K562 (cell line): ENCODE results near the gene THAP5. TPM values are rescaled to one million over a fixed set of nuclear protein-coding genes. Genes with fewer than 3 reads are reported as not detected.

ENCODE experiments used
- BCOR ChIP-seq: fragments of 450-650 bp; IDR thresholded peaks from 2 replicates; pipeline ENCODE4 v1.6.1; 2016
- CBX5 ChIP-seq: IDR thresholded peaks from 2 replicates; pipeline ENCODE4 v1.6.1; 2014; ENCODE audit warnings: low read depth, borderline replicate concordance
- CC2D1A ChIP-seq: fragments of 450-650 bp; IDR thresholded peaks from 2 replicates; pipeline ENCODE4 v1.6.1; 2017; ENCODE audit warnings: mild to moderate bottlenecking
- CHAMP1 ChIP-seq: fragments of 450-650 bp; IDR thresholded peaks from 2 replicates; pipeline ENCODE4 v1.6.1; 2016; ENCODE audit warnings: mild to moderate bottlenecking
- CXXC5 ChIP-seq: fragments of 250-450 bp; sonication (Bioruptor Pico); IDR thresholded peaks from 2 replicates; pipeline ENCODE4 v1.8.0; 2022; ENCODE audit warnings: inconsistent platforms, mild to moderate bottlenecking, moderate library complexity
- EHMT2 ChIP-seq: fragments of 450-650 bp; IDR thresholded peaks from 2 replicates; pipeline ENCODE4 v1.6.1; 2018; ENCODE audit warnings: antibody characterized with exemption
- GATAD2B ChIP-seq: fragments of 450-650 bp; IDR thresholded peaks from 2 replicates; pipeline ENCODE4 v1.6.1; 2017; ENCODE audit warnings: mild to moderate bottlenecking, borderline replicate concordance
- KLF16 ChIP-seq: IDR thresholded peaks from 2 replicates; pipeline ENCODE4 v1.6.1; 2016; ENCODE audit warnings: antibody characterized with exemption
- KLF6 ChIP-seq: fragments of 250-450 bp; sonication (Bioruptor Pico); IDR thresholded peaks from 2 replicates; pipeline ENCODE4 v1.4.0; 2020; ENCODE audit warnings: mild to moderate bottlenecking, moderate library complexity, borderline replicate concordance
- NONO ChIP-seq, 2 experiments: fragments of 200-400 bp in 1 of 2; fragments of 450-650 bp in 1 of 2; formaldehyde crosslinking in 1 of 2; IDR thresholded peaks; 2 replicates each; pipeline ENCODE4 v1.6.1; 2017; ENCODE audit warnings: low read depth in 2 of 2, mild to moderate bottlenecking in 2 of 2, moderate library complexity in 2 of 2, low read length in 1 of 2
- RBBP5 ChIP-seq: fragments of 200-600 bp; sonication (generic); IDR thresholded peaks from 2 replicates; pipeline ENCODE4 v1.6.1; 2012; ENCODE audit warnings: borderline replicate concordance, mild to moderate bottlenecking, low read length, control low read depth, inconsistent platforms; ENCODE audit not compliant: insufficient read depth, poor library complexity, severe bottlenecking
- RNF2 ChIP-seq: sonication (generic); IDR thresholded peaks from 2 replicates; pipeline ENCODE4 v1.6.1; 2016
- SMARCA4 ChIP-seq: fragments of 450-650 bp; IDR thresholded peaks from 2 replicates; pipeline ENCODE4 v1.6.1; 2016
- TAF1 ChIP-seq: IDR thresholded peaks from 2 replicates; pipeline ENCODE4 v1.6.1; 2011; ENCODE audit warnings: mild to moderate bottlenecking, low read length, moderate library complexity; ENCODE audit not compliant: insufficient read depth, control insufficient read depth, severe bottlenecking; ENCODE audit errors: extremely low read depth
- TEAD1 ChIP-seq, 2 experiments: fragments of 450-650 bp in 1 of 2; sonication (generic) in 1 of 2; formaldehyde crosslinking; IDR thresholded peaks; 2 replicates each; pipeline versions ENCODE4 v1.4.0 to v1.8.0; 2020 to 2022; ENCODE audit warnings: mild to moderate bottlenecking in 2 of 2, missing genetic modification reagents in 1 of 2
- TFAP4 ChIP-seq: sonication (generic); formaldehyde crosslinking; IDR thresholded peaks from 2 replicates; pipeline ENCODE4 v1.8.0; 2022; ENCODE audit warnings: missing genetic modification reagents, mild to moderate bottlenecking, moderate library complexity, borderline replicate concordance
- ZBTB11 ChIP-seq, 3 experiments: fragments of 200-800 bp in 1 of 3; fragments of 250-450 bp in 1 of 3; fragments of 450-650 bp in 1 of 3; sonication (Bioruptor Pico) in 1 of 3; sonication (Bioruptor generic) in 1 of 3; formaldehyde crosslinking in 1 of 3; IDR thresholded peaks; 2 replicates each; pipeline versions ENCODE4 v1.6.1 to v1.8.0; 2016 to 2022; ENCODE audit warnings: mild to moderate bottlenecking in 2 of 3, missing genetic modification characterization in 2 of 3, missing compliant biosample characterization in 1 of 3, moderate library complexity in 1 of 3
- ZBTB7A ChIP-seq: IDR thresholded peaks from 2 replicates; pipeline ENCODE4 v1.6.1; 2011; ENCODE audit warnings: low read depth, mild to moderate bottlenecking, low read length, moderate library complexity, borderline replicate concordance; ENCODE audit not compliant: control insufficient read depth
- ZNF395 ChIP-seq: fragments of 200-800 bp; sonication (Bioruptor generic); IDR thresholded peaks from 2 replicates; pipeline ENCODE4 v1.6.1; 2017; ENCODE audit warnings: missing genetic modification characterization, missing compliant biosample characterization
- polyA plus RNA-seq, 8 experiments: library from polyadenylated mRNA; depleted of rRNA in 4 of 8; stranded (reverse) in 5 of 8; unstranded in 3 of 8; fragments of >200 nt; fragmentation: Nextera tagmentation in 2 of 8; fragmentation: Illumina TruSeq in 1 of 8; extraction: Ambion mirVana in 2 of 8; extraction: Trizol in 1 of 8; gene quantifications; 2 replicates each; pipeline versions ENCODE4 v1.2.1 to v1.2.3, GENCODE V29; 2011 to 2014; ENCODE audit warnings: inconsistent platforms in 1 of 8, missing spikeins in 1 of 8
- total RNA-seq, 7 experiments: library from RNA; depleted of rRNA in 6 of 7; stranded (reverse); fragments of >200 nt in 6 of 7; fragmentation: Illumina TruSeq in 2 of 7; extraction: Trizol in 2 of 7; gene quantifications; 2 replicates each; pipeline versions ENCODE4 v1.2.1 to v1.2.3, GENCODE V29; 2011 to 2021; ENCODE audit warnings: low replicate concordance in 1 of 7

Gene THAP5
- total and polyA plus RNA-seq, 9 of the 15 experiments (the other 6 are each of a cell fraction or from before 2014, with no cell fraction given) = 16.5 to 58.1 (median 28.2) TPM

- TF ChIP-seq KLF16 (peak; percentile 92), CHAMP1 (peak; percentile 95), TAF1 (peak; percentile 29), EHMT2 (peak; percentile 76), CXXC5 (CRISPR knock-in tag) (peak; percentile 66), ZBTB11 (CRISPR knock-in tag; IDR thresholded peaks at IDR 0.05) (peak in 1 of 3 experiments; percentile 76; a peak in 2 of 6 replicates), TEAD1 (CRISPR knock-in tag; IDR thresholded peaks at IDR 0.05) (peak in 1 of 2 experiments; percentile 36; a peak in 1 of 4 replicates), RNF2 (peak; percentile 69), BCOR (peak; percentile 39; the same call in 1 of the 2 replicates), NONO (IDR thresholded peaks at IDR 0.05; ENCODE audit: low read depth in 2 of 2, low read length in 1 of 2) (peak in 1 of 2 experiments; percentile 50; a peak in 1 of 4 replicates), ZNF395 (peak; percentile 83; the same call in 1 of the 2 replicates), SMARCA4 (peak; percentile 97), ZBTB7A (0 out of 2 replicates have a peak, but pooled peaks have one; percentile 59), KLF6 (CRISPR knock-in tag) (peak; percentile 35; the same call in 1 of the 2 replicates), GATAD2B (peak; percentile 34; the same call in 1 of the 2 replicates), TFAP4 (peak; percentile 99), CC2D1A (peak; percentile 81), CBX5 (peak; percentile 72; the same call in 1 of the 2 replicates), RBBP5 (peak; percentile 29)
Observed at GRCh38 chr7:108538236-108538635, 31.3 kb downstream of the THAP5 start (continued).
